ENCODE results near the gene PGAP3. TPM values are rescaled to one million over a fixed set of nuclear protein-coding genes. Genes with fewer than 3 reads are reported as not detected.

The PGAP3 gene
- total and polyA plus RNA-seq, 8 donors: 17.2 to 46.5 (median 39.5) TPM

GRCh38 chr17:39674702-39675389, 13.0 kb downstream of the PGAP3 start:
- Histone ChIP-seq H3K27me3 (peaks cover 10 to 25% of the 10 kb centered on the region in 2 donors), H3K4me1 (peaks cover 19 to 22% of the 10 kb centered on the region in 2 donors), H3K36me3 (no peaks in the 10 kb centered on the region), H3K9me3 (no peaks in the 10 kb centered on the region), H3K4me3 (no peak overlapping the region), H3K27ac (peak overlapping the region in 1 of 2 donors; percentile 53)
- DNase-seq: peak in 3 of 4 donors; percentile 57 to 86 (median 63)
- TF ChIP-seq CTCF (IDR thresholded peaks at IDR 0.05): no peak
- intact Hi-C loops (cut with DNase I): no loop called here
- peak; percentile 49 for ATAC-seq

GRCh38 chr17:39674179-39674578, 13.7 kb downstream of the PGAP3 start:
- intact Hi-C loops (cut with DNase I): no loop called here
- ATAC-seq: no peak
- peak in 1 of 4 donors; percentile 22 for DNase-seq
- H3K36me3 ChIP-seq: no peaks in the 10 kb centered on the region
- peaks cover 19 to 22% of the 10 kb centered on the region in 2 donors for H3K4me1 ChIP-seq
- no peak overlapping the region for H3K4me3 ChIP-seq
- no peaks in the 10 kb centered on the region for H3K9me3 ChIP-seq
- H3K27me3 ChIP-seq: peaks cover 12 to 32% of the 10 kb centered on the region in 2 donors
- TF ChIP-seq CTCF (IDR thresholded peaks at IDR 0.05): no peak
- H3K27ac ChIP-seq: no peak overlapping the region

GRCh38 chr17:39673335-39674081, 14.3 kb downstream of the PGAP3 start:
- Histone ChIP-seq H3K27ac (no peak overlapping the region), H3K36me3 (no peaks in the 10 kb centered on the region), H3K4me1 (peaks cover 19 to 27% of the 10 kb centered on the region in 2 donors), H3K9me3 (no peaks in the 10 kb centered on the region), H3K4me3 (no peak overlapping the region), H3K27me3 (peaks cover 15 to 39% of the 10 kb centered on the region in 2 donors)
- ATAC-seq: no peak
- TF ChIP-seq CTCF (IDR thresholded peaks at IDR 0.05): no peak
- DNase-seq: peak in 1 of 4 donors; percentile 55
- intact Hi-C loops (cut with DNase I): no loop called here

- TF ChIP-seq CTCF (IDR thresholded peaks at IDR 0.05): peak in 1 of 2 donors; percentile 7
- ATAC-seq: no peak
- H3K4me1 ChIP-seq: peaks cover 22 to 33% of the 10 kb centered on the region in 2 donors
- no peaks in the 10 kb centered on the region for H3K9me3 ChIP-seq
- intact Hi-C loops (cut with DNase I): no loop called here
- H3K27me3 ChIP-seq: peaks cover 17 to 46% of the 10 kb centered on the region in 2 donors
- DNase-seq: peak in 1 of 4 donors; percentile 54
- H3K4me3 ChIP-seq: no peak overlapping the region
- no peak overlapping the region for H3K27ac ChIP-seq
- H3K36me3 ChIP-seq: no peaks in the 10 kb centered on the region
Measured at GRCh38 chr17:39672522-39673334, 15.1 kb downstream of the PGAP3 start.

Measured in left lung (tissue), 10 donors.